ENCODE results near the gene CMTM2.

Gene CMTM2

GRCh38 chr16:66634527-66635196, 55.4 kb downstream of the CMTM2 start:
- no peak for DNase-seq (ENCODE audit: low spot score)

GRCh38 chr16:66635406-66635805, 56.1 kb downstream of the CMTM2 start:
- no peak for DNase-seq (ENCODE audit: low spot score)

GRCh38 chr16:66636199-66636598, 56.9 kb downstream of the CMTM2 start:
- DNase-seq (ENCODE audit: low spot score): no peak

- DNase-seq (ENCODE audit: low spot score): no peak
Observed at GRCh38 chr16:66637806-66638205, 58.5 kb downstream of the CMTM2 start.
